22Rv1 (cell line): Measurements from ENCODE around the gene CTDSPL.
A peak's percentile ranks its signal among the peaks of the same experiment; 100 is the strongest.

ENCODE experiments used
- H3K27ac ChIP-seq: fragments of 450-650 bp; 2 replicates; pipeline ENCODE4 v1.5.1; 2017
- CTCF ChIP-seq: fragments of 450-650 bp; IDR thresholded peaks from 2 replicates; pipeline ENCODE4 v1.5.1; 2017; ENCODE audit warnings: mild to moderate bottlenecking
- ZFX ChIP-seq: fragments of 450-650 bp; IDR thresholded peaks from 2 replicates; pipeline ENCODE4 v1.6.1; 2017; ENCODE audit warnings: antibody characterized with exemption, borderline replicate concordance

Gene CTDSPL

GRCh38 chr3:37890522-37890921 is 28.8 kb downstream of the CTDSPL start:
- no peak for TF ChIP-seq ZFX
- H3K27ac ChIP-seq: no peak overlapping the region

GRCh38 chr3:37891227-37891626 is 29.5 kb downstream of the CTDSPL start:
- 0 out of 2 replicates have a peak overlapping the region, but pooled peaks have one; percentile 14 for H3K27ac ChIP-seq
- TF ChIP-seq CTCF: no peak
- no peak for TF ChIP-seq ZFX

- H3K27ac ChIP-seq: peak overlapping the region; percentile 35
- TF ChIP-seq CTCF (no peak), ZFX (no peak)
Observed at GRCh38 chr3:37892927-37893600, 31.4 kb downstream of the CTDSPL start.

GRCh38 chr3:37896827-37897226 is 35.1 kb downstream of the CTDSPL start:
- H3K27ac ChIP-seq: no peak overlapping the region
- TF ChIP-seq ZFX (no peak), CTCF (no peak)

- no peak overlapping the region for H3K27ac ChIP-seq
- no peak for TF ChIP-seq CTCF
- TF ChIP-seq ZFX: no peak
Observed at GRCh38 chr3:37897763-37898162, 36.1 kb downstream of the CTDSPL start.

GRCh38 chr3:37898424-37898823 is 36.7 kb downstream of the CTDSPL start:
- no peak for TF ChIP-seq CTCF
- no peak for TF ChIP-seq ZFX

GRCh38 chr3:37899101-37899707 is 37.5 kb downstream of the CTDSPL start:
- no peak overlapping the region for H3K27ac ChIP-seq
- no peak for TF ChIP-seq ZFX
- no peak for TF ChIP-seq CTCF

More at GRCh38 chr3:37898424-37898823, 36.7 kb downstream of the CTDSPL start:
- H3K27ac ChIP-seq: no peak overlapping the region
